Smooth muscle cell of trachea (primary cell): ENCODE data around the gene UBE2Z. TPM values are rescaled to one million over a fixed set of nuclear protein-coding genes. Genes with fewer than 3 reads are reported as not detected.

ENCODE experiments used
- total RNA-seq: library from RNA; depleted of rRNA; stranded (reverse); fragments of >200 nt; gene quantifications from 2 replicates; pipeline ENCODE4 v1.2.1, GENCODE V29; 2014

UBE2Z gene
- total RNA-seq = 66.6 and 118 TPM in 2 replicates

GRCh38 chr17:48908047-48908843, at the start of gene UBE2Z:
TSS of gene UBE2Z (plus strand) at chr17:48908407. CDS start at chr17:48908504, 97 bp downstream.

GRCh38 chr17:48944515-48945260, 36.5 kb downstream of the UBE2Z start, which contains the start of gene SNF8:
TSS of gene SNF8 (minus strand) at chr17:48944842. CDS start at chr17:48944734, 108 bp downstream.

Other genes starting within 250 kb of the UBE2Z start
- not detected in 2 replicates for gene PRAC1, start 185.9 kb upstream of the UBE2Z start, total RNA-seq
- gene PRAC2, start 185.2 kb upstream of the UBE2Z start, total RNA-seq = not detected in 2 replicates
- not detected in 2 replicates for gene HOXB13, start 179.7 kb upstream of the UBE2Z start, total RNA-seq
- gene TTLL6, start 91.2 kb upstream of the UBE2Z start, total RNA-seq = under 0.01 and 0.58 TPM in 2 replicates
- gene CALCOCO2, start 77.4 kb upstream of the UBE2Z start, total RNA-seq = 48.1 and 67.9 TPM in 2 replicates
- 42.5 and 43.9 TPM in 2 replicates for gene ATP5MC1, start 15.6 kb upstream of the UBE2Z start, total RNA-seq
- gene SNF8, start 36.4 kb downstream of the UBE2Z start, total RNA-seq = 100 and 149 TPM in 2 replicates
- 0.33 TPM in 1 of 2 replicates, not detected in the other for gene GIP, start 60.2 kb downstream of the UBE2Z start, total RNA-seq
- 2.6 and 3.3 TPM in 2 replicates for gene IGF2BP1, start 89.0 kb downstream of the UBE2Z start, total RNA-seq
- gene B4GALNT2, start 224.4 kb downstream of the UBE2Z start, total RNA-seq = not detected in 2 replicates